GM19324 (cell line): ENCODE data around the gene BEGAIN.

ENCODE experiments used
- ATAC-seq: cut with Tn5 transposase; IDR thresholded peaks from one replicate; pipeline ENCODE4 v1.9.1; 2021; ENCODE audit warnings: mild to moderate bottlenecking, moderate library complexity; ENCODE audit not compliant: unreplicated experiment, low FRiP score

The BEGAIN gene

DNA sequence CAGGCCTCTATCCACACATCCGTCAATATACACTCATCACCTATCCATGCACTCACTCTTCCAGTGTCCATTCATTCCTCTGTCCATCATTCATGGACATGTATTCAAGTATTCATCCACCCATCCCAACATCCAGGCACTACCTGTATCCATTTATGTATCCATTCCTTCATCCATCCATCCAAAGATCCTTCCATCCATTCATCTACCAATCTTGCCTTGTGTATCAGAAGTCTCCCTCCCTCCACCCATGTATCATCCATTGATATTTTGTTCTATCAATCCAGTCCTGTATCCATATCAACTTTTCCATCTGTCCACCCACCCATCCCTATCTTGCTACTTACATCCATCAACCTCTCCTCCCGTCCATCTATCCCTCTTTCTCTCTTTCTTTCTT lies 4.0 kb downstream of the BEGAIN start:
- ATAC-seq = no peak

DNA sequence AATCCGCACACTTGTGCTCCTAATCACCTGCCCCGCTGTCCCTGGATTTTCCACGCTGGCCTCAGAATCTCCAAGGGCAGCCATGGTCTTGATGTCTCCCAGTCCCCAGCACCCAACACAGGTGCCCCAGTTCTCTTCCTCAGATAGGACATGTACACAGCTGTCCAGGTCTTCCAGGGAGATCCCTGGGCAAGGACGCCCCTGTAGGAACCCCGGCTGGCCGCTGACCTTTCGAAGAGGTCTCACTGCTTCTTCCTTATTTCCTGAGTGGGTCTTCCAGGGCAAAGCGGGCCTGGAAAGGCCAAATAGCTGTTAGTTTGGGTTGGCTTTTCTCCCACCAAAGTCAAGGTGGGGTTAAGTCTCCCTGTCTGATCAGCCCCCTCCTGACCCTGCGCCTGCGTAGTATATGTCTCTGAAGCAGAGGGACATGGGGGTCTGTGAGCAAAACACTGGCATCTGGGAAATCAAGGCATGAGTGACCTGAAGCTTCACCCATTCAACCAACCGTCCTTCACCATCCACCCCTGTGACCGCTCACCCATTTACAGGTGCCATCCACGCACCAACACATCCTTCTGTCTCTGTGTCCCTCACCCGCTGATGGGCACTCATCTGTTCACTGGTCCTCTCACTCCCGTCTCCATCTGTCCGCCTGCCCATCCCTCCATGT lies 4.6 kb downstream of the BEGAIN start:
- ATAC-seq = no peak

DNA sequence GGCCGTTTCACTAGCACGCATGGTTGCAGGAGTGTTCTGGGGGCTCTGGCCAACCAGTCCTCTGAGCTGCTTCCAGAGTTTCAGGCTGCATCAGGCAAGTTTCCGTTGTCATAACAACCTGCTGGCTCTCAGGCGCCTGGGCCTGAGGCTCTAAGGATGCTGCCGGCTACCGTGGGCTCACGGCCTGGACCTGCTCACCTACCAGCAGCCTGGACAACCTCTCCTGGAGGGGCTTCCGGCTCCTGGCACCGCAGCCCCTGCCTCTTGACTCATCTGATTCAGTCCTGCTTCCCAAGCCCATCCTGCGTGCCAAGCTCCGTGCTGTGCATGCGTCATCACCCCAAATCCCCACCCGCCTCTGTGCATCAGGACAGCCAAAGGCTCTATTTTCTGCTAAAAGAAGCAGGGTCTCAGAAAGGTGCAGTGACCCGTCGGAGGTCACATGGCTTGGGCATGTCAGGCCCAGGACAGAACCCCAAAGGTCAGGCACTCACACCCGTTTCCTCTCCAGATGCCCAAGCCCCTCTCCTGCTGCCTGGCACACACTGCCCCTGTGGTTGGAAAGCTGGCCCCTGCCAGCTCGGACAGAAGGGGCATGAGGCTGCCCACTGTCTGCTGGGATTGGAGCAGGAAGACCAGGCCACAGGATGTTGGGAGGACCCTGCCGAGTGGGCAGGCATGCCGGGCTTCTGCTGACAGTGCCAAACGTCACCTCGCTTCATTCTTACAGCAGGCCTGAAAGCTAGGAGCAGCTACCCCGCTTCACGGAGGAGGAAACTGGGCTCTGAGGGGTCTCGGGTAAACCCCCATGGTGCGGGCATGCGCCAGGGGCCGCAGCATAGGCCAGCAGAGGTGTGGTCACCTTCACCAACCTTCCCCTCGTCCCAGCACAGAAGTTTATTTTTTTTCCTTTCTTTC lies 5.7 kb downstream of the BEGAIN start:
- no peak for ATAC-seq

DNA sequence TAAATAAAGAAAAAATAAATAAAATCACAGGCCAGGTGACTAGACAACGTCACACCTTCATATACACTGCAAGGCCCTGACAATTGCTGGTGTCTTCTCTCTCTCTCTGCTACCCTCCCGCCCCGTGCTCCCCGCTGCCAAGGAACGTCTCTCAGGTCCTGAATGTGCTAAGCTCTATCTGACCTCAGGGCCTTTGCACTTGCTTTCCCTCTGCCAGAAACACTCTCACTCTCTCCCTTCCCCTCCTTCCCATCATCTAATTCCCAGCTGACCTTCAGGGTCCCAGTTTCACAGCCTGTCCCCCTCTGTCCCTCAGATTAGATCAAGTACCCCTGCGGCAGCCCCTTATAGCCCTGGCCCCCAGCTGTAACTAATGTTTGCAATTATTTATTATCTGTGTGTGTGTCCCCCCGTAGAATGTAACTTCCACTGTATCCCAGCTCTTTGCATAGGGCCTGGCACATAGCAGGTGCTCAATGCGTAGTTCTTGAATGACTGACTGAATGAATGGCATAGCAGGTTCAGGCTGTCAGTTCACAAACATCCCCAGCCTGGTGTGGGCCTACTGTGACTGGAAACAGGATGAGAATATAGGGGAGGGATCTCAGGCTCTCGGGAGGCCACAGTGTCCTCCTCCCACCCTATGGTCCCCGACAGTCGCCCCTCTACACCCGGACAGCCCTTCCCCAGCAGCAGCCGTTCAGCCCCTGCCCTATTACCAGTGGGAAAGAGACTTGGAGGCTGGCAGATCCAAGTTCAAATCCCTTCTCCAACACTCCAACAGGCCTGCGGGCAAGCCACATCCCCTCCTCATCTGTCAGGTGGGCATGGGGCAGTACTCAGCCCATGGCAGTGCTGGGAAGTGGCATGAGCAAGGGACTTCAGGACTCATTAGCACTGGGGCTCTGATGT lies 6.6 kb downstream of the BEGAIN start:
- no peak for ATAC-seq

DNA sequence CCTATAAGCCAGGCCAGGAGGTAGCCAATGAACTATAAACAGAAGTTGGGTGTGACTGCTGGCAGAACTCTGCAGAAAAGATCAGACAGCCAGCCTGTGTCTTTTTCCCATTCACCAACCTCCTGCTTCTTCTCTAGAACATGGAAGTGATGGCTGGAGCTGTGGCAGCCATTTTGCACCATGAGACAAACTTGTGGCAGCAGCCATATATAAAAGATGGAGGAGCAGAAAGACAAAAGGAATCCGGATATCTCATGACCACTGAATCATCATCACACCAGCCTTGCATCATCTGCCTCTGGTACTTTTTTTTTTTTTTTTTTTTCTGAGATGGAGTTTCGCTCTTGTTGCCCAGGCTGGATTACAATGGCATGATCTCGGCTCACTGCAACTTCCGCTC lies 8.7 kb downstream of the BEGAIN start:
- ATAC-seq = no peak

DNA sequence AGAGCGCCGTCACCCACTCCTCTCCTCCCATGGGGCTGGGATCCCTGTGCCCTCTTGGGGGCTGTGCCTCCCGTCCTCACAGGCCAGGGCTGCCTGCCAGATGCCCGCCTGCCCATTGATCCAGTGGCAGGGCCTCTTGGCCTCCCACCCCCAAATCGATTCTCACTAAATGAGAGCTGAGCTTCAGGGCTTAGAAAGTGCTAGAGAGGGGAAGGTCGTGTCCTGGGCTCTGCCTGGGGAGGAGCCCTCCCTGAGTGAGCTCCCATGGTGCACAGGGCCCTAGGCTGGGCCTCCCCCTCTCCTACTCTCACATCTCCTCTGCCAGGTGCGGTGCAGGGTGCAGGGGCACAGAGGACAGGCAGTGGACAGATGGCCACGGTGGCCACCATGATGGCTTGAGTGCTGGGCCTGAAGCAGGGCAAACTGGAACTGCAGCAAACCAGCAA lies 9.2 kb downstream of the BEGAIN start:
- ATAC-seq = no peak

DNA sequence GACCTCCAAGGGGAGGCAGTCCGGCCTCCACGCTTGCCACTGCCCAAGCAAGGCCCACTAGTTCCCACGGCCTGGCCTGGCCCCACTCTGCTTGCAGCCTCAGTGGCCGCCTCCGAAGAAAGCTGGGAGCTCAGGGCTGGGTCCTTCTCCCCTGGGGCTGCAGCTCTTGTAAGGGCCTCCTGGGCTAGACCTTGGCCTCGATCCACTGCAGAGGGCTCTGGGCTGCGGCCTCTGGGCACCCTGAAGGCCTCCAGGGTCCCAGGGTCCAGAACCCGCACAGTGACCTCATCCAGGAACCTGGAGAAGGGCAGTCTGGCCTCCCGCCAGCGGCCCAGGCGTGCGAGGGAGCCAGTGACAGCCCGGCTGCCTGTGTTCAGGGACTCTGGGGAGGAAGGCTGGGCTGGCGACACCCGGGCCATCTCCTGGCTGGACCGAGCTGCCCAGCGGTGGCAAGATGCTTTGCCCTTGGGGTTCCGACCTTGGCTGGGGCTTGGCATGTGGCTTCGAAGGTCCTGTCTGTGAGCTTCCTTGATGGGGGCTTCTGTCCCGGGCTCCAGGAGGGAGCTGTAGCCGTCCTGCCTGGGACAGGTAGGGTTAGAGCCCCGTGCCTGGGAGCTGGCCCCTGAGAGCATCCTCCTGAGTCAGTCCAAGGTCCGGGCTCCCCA lies 9.8 kb downstream of the BEGAIN start:
- ATAC-seq = no peak

DNA sequence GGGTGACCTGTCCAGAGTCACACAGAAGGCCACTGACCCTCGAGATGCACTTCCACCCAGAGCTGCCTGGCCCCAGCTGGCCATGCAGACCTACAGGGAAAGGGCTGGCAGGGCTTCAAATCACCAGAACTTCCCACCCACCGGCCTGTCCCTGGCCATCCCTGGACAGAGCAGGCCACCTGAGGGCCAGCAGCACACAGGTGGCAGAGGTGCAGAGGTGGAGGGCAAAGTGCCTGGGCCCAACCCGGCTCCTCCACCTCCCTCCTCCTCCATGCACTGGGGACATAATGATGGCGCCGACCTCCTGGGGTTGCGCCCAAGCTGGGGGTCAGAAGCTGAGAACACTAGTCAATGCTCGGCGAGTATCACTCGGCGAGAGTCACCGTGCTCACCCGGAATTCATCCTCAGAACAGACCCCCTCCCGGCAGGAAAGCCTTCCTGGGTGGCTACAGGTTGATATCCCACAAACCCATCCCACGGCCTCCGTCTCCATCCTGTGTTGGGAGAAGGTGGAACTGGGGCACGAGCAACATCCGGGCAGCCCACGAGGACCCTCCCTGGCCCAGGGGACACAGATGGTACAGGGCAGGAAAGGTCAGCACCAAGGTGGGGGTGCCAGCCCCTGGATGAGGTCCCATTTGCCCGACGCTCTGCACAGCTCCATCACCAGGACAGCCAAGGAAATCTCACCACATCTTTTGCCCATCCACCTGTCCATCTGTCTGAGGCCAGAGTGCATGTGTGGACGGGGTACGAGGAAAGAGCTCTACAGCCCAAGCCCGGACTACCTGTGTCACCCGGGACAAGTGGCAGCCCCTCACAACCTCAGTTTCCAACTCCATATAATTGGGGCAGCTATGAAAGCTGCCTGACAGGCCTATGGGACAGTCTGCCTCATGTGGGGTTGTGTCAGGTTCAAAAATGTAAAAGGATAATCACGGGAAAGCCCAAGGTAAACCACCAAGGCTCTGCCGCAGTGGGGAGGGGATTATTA lies 10.8 kb downstream of the BEGAIN start:
- ATAC-seq = no peak

DNA sequence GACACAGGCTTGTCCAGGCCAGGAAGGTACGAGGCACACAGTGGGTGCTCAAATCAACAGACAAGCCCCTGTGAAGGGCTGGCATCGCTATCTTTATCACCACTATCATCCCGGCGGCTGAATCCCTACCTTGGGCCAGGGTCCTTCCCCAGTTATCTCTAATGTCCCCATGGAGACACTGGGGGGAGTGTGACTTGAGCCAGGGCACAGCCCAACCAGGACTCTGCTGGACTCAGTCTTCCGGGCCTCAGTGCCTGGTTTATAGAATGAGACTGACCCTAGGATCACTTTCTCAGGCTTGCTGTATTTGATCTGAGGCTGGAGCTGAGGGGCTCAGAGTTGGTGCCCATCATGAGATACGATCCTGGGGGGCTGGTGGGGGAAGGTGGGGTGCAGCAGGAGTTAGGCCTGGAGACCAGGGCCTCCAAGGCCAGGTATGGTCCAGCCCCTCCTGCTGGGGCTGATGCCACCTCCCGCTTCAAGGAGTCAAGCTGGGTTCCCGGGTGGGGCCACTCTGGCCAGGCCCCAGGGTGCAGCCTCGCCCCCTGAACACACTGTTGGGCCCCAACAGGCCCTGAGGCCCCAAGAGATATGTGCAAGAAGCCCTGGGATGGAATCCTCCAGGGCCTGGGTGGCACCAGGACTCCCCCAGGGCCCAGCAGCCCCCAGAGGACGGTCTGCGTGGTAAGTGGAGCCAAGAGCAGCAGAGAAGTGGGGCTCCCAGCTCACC lies 11.8 kb downstream of the BEGAIN start:
- ATAC-seq = no peak

DNA sequence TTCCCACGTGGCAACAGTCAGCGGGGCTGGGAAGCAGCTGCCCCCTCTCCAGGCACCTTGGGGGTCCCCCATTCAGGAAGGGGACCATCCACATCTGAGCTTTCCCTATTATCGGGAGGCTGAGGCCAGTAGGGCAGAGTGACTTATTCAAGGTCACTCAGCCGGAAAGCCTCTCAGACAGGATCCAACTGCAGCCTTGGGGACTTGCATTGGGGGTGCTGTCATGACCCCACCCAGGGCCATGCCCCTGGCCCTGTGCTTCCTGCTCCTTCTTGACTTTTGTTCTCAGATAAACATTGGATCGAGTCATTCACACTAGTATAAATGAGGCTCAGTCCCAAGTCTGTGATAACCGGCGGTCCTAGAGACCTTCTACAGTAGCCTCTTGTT lies 12.6 kb downstream of the BEGAIN start:
- ATAC-seq = no peak

DNA sequence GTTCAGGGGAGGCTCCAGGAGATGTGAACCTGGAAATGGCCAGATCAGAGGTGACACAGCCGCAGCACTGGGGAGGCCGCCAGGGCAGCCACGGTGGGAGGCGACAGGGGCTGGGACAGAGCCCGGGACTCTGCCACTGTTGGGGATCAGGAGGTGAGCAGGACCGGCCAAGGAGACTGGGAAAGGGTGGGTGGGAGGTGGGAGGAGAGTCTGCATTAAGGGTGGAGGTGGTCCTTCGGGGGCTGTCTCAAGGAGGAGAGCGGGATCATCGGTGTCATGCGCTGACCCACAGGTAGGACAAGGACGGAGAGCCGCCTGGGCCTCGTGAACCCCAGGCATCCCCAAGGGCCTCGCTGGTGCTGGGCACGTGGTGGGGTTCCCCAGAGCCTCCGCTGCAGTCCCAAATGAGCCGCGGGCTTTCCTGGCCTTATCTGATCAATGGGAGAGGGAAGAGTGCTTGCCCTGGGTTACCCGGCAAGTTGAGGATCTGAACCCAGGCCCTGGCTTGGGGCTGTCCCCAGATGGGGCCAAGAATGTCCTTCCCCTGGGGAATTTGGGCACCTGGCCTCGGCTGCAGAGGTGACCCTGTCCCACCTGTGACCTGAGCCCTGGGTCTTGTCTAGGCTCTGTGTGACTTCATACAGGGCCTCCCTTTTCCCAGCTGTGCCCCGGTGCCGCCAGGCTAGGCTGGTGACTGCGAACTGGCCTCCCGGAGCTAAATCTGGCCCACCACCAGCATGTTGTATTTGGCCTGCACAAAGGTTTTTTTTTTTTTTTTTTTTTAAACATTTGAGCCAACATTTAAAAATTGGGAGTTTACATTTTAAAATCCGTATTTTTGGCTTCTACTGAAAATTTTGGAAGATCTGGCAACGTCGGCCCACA lies 13.2 kb downstream of the BEGAIN start:
- ATAC-seq = no peak

DNA sequence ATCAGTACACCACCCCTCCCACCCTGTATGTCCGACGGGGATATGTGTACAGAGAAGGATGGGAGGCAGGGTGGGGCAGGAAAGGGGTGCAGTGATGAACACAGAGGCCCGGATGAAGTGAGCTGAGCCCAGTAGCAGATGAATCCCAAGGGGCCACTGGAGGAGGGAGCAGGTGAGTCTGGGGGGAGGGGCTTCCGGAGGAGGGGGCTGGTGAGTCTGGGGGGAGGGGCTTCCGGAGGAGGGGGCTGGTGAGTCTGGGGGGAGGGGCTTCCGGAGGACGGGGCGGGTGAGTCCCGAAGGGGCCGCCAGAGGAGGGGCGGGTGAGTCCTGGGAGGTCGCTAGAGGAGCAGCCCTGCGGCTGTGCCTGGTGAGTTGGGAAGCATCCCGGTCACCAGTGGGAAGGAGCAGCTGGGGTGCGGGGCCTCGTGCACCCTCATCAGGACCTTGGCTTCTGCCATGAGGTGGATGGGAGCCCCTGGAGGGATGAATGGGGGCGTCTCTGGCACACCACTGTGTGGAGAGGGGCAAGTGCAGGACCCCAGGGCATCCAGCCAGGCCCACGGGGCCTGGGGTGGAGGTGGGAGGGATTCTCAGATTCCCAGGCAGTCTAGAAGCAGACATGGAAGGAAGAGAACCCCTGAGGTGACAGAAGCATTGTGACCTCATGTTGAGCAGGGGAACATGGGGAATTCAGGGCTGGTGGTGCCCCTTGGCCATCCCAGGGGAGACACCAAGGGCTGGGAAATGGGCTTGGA lies 14.0 kb downstream of the BEGAIN start:
- no peak for ATAC-seq

DNA sequence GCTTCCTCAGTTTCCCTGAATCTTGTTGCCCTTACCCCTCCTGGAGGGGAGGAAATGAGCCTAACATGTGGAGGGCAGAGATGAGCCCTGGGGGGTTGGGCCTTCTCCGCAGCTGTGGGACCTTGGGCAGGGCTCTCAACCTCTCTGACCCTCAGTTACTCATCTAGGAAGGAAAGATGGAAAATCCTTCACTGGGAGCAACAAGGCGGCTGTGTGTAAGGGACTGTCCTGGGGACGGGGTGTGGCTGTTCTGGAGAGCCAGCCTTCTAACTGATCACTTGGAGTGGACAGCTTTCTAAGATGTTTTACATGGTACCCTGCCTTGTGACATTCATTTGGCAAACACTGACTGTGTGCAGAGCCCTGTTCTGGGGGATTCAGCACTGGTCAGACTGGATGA lies 14.7 kb downstream of the BEGAIN start:
- ATAC-seq = no peak

DNA sequence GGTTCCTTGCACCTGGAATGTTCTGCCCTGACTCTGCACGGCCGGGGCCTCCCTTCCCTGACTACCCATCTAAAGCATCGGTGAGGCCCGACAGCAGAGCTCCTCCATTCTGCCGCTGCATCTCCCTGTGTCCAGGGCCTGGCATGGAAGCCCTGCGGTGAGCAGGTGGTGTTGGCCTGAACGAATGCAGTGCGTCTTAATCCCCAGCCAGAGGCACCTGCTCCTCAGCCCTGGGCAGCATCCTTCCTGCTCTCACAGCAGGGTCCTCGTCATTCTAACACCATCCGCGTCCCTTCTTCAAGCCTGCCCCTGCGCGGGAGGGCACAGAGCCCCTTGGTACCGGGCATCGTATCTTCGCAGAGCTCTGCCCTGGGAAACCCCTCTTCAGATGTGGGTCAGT lies 15.4 kb downstream of the BEGAIN start:
- no peak for ATAC-seq

DNA sequence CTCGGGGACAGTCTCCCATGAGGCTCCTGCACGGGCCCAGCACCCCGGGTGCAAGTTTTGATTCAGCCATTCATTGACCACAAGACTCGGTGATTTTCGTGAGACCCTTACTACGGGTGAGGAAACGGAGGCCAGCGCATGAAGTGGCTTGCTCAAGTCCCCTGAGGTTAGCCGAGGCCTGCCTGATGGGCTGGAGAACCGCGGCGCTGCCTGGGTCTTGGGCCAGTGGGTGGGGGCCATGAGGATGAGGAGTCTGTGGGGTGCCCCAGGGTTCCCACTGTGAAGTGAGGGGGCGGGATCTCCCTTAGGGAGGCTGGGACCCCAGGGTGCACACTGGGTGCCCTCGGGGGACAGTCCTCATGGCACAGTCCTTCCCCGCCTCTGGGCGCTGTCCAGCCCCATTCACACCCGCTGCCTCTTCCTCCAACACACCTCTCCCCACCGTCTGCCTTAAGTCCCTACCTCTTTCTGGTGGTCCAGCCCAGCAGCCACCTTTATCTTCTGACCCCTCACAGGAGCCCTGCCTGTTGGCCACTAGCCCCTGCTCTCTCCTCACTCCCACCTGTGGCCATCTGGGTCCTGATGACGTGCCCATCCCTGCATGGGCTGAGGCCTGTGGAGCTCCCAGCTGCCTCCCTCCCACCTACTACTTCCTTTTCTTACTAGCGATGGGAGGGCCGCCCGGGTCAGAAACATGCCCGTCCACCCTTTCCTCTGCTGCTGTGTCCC lies 16.3 kb downstream of the BEGAIN start:
- no peak for ATAC-seq

DNA sequence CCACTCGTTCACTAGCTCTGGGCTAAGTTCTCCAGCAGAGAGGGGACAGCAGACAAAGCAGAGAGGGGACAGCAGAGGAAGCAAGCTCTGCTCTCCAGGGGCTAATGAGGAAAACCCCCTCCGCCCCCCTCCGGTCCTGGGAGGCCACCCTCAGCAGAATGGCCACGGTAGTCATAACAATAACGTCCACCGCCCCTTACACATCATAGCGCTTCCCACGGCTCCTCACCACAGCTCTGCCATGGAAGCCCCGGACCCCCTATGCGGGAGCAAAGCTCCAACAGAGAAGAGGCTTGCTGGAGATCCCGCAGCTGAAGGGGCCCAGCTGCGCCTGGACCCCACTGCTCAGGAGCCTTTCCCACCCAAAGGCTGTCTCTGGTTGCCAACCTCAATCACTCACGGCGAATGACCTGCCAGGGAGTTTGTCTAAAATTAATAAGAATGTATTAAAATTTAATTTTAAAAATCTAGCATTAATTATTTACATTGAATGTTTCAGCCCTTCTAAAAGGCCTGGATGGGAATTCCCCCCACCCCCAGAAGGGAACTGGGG lies 17.4 kb downstream of the BEGAIN start:
- ATAC-seq = no peak
